Right lobe of liver (tissue), 6 donors: ENCODE measurements around the gene CDX1. TPM values are rescaled to one million over a fixed set of nuclear protein-coding genes. Genes with fewer than 3 reads are reported as not detected.

Experiments
- ATAC-seq, 4 donors: fragments of 200-7000 bp; cut with Tn5 transposase; one replicate each; pipeline ENCODE4 v1.9.1; 2020; ENCODE audit warnings: mild to moderate bottlenecking in 4 of 4, moderate library complexity in 4 of 4
- DNase-seq, 3 donors: peaks; one replicate each; pipeline ENCODE4 v3.0.0-alpha.2; 2020
- H3K27ac ChIP-seq, 3 donors: fragments of 200-600 bp; one replicate each; pipeline ENCODE4 v1.8.0; 2022
- H3K27me3 ChIP-seq, 2 donors: fragments of 200-600 bp; one replicate each; pipeline ENCODE4 v1.8.0; 2022
- H3K36me3 ChIP-seq, 4 donors: fragments of 200-600 bp; sonication (generic) in 1 of 4; one replicate each; pipeline versions ENCODE4 v1.5.1 to v1.8.0; 2017 to 2022; ENCODE audit warnings: control low read depth in 1 of 4
- H3K4me1 ChIP-seq, 4 donors: fragments of 200-600 bp; sonication (generic) in 1 of 4; one replicate each; pipeline versions ENCODE4 v1.5.1 to v1.8.0; 2017 to 2022; ENCODE audit warnings: control low read depth in 1 of 4
- H3K4me3 ChIP-seq, 3 donors: fragments of 200-600 bp; one replicate each; pipeline ENCODE4 v1.8.0; 2022
- H3K9me3 ChIP-seq, 4 donors: fragments of 200-600 bp; sonication (generic) in 1 of 4; one replicate each; pipeline versions ENCODE4 v1.5.1 to v1.8.0; 2017 to 2022; ENCODE audit warnings: control low read depth in 1 of 4
- POLR2A ChIP-seq: fragments of 450-650 bp; IDR thresholded peaks from one replicate; pipeline ENCODE4 v1.6.1; 2017; ENCODE audit warnings: antibody characterized with exemption, mild to moderate bottlenecking
- WGBS: methylation state at CpG from one replicate; pipeline ENCODE4 v1.1.6; 2018; ENCODE audit warnings: low coverage, low lambda C conversion rate; ENCODE audit not compliant: insufficient coverage; ENCODE audit errors: missing lambda C conversion rate; 5-methylcytosine and 5-hydroxymethylcytosine counted together
- intact Hi-C, 2 donors: fragments of 100-400 bp; cut with DNase I; formaldehyde crosslinking; loops; one replicate each; pipeline versions ENCODE4 v1.11.2 to v1.14.1; 2022
- total RNA-seq, 6 experiments: library from RNA; depleted of rRNA in 2 of 6; stranded (reverse); fragments of >200 nt in 2 of 6; fragmentation: NEBNext Ultra II Directional in 3 of 6; extraction: Animal tissue kit (Norgen Biotek cat#: 25700) in 3 of 6; gene quantifications; one replicate each; pipeline versions ENCODE4 v1.1.0 to v1.2.4, GENCODE V29; 2016 to 2023
- TF ChIP-seq, protein P1 (sequence below), 4 donors: fragments of 200-600 bp in 3 of 4; fragments of 450-650 bp in 1 of 4; IDR thresholded peaks; one replicate each; pipeline versions ENCODE4 v1.5.1 to v1.8.0; 2016 to 2022; ENCODE audit warnings: antibody characterized with exemption in 4 of 4, mild to moderate bottlenecking in 2 of 4
- donor health status: DM: no; HTN: yes; CAD: no.
- donor health status: DM: no; HTN: no; CAD: no.
- donor health status: DM: no; HTN: no; CAD: no.
- donor health status: DM: no; HTN: yes; CAD: no.
- donor health status: DM: no; HTN: yes; CAD: no.

The CDX1 gene
- total RNA-seq, 6 experiments from 2014 or later = not detected

DNA sequence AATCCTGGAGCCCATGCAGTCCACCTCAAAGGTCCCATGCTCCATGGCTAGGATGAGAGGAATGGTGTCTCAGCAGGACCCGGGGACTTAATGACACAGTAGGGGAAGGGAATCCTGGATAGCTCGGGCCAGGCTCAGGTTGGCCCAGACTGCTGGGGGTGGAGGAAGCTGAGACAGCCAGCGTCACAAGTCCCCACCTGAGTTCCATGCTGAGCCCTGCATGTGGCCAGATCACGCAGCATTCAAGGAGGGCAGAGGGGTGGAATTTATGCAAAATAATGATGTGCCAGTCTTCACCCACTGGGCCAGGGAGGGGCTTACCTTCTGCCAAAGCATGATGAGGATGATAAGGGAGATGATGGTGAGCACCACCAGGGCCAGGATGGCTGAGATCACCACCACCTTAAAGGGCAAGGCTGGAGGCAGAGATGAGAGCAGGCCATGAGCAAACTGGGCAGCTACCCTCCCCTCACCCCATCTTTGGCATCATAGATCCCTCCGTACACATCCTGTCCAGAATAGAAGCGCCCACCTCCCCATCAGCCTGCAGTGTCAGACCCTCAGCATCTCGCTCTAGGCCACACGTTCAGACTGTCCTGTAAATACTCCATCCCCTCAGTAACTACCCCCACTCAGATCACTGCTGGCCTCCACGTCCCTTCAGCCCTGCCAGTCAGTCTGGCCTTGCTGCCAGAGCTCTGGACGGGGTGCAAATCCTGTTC lies 40.2 kb upstream of the CDX1 start:
- peak in 1 of 3 donors; percentile 46 for DNase-seq
- Histone ChIP-seq H3K4me3 (no peak overlapping the region), H3K27ac (no peak overlapping the region), H3K36me3 (no peaks in the 10 kb centered on the region), H3K27me3 (no peaks in the 10 kb centered on the region), H3K4me1 (peaks cover 0 to 17% (median 6%) of the 10 kb centered on the region in 4 donors), H3K9me3 (no peaks in the 10 kb centered on the region)
- intact Hi-C loops = no loop called here
- no peak for ATAC-seq
- TF ChIP-seq, protein P1, sequence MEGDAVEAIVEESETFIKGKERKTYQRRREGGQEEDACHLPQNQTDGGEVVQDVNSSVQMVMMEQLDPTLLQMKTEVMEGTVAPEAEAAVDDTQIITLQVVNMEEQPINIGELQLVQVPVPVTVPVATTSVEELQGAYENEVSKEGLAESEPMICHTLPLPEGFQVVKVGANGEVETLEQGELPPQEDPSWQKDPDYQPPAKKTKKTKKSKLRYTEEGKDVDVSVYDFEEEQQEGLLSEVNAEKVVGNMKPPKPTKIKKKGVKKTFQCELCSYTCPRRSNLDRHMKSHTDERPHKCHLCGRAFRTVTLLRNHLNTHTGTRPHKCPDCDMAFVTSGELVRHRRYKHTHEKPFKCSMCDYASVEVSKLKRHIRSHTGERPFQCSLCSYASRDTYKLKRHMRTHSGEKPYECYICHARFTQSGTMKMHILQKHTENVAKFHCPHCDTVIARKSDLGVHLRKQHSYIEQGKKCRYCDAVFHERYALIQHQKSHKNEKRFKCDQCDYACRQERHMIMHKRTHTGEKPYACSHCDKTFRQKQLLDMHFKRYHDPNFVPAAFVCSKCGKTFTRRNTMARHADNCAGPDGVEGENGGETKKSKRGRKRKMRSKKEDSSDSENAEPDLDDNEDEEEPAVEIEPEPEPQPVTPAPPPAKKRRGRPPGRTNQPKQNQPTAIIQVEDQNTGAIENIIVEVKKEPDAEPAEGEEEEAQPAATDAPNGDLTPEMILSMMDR (IDR thresholded peaks at IDR 0.05) = no peak
- no peak for TF ChIP-seq POLR2A
- 90% methylated on average over 2 of the region's 10 CpGs for WGBS

DNA sequence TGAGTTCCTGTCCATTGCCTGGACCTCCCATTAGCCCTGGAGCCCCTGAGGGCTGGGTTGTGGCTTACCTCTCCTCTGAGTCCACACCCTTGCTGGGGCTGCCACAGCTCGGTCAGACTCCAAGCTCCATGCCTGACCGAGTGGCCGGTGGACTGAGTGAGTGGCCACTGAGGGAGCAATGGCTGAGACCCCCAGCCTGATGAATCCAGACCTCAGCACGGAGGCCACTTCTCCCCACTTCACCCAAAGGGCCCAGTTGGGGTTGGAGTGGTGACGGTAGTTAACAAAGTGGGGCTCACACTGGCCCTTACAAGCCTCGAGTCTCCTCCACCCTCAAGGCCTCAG lies 39.7 kb upstream of the CDX1 start:
- no peaks in the 10 kb centered on the region for H3K36me3 ChIP-seq
- DNase-seq = no peak
- intact Hi-C loops = no loop called here

GRCh38 chr5:150129454-150129812 lies 37.1 kb upstream of the CDX1 start:
- no peak for TF ChIP-seq POLR2A
- TF ChIP-seq, protein P1 (IDR thresholded peaks at IDR 0.05) = no peak
- ATAC-seq = peak; percentile 48 to 74 (median 70)
- DNase-seq = no peak
- Histone ChIP-seq H3K4me3 (peak overlapping the region in 2 of 3 donors; percentile 33 to 37), H3K27me3 (no peaks in the 10 kb centered on the region), H3K27ac (peak overlapping the region in 2 of 3 donors; percentile 41 to 57), H3K4me1 (peaks cover 0 to 17% (median 6%) of the 10 kb centered on the region in 4 donors), H3K9me3 (no peaks in the 10 kb centered on the region), H3K36me3 (no peaks in the 10 kb centered on the region)
- intact Hi-C loops = no loop called here
- 14% methylated on average over 1 of the region's 8 CpGs for WGBS

More for the DNA sequence above, 39.7 kb upstream of the CDX1 start:
- TF ChIP-seq POLR2A = no peak
- TF ChIP-seq, protein P1 (IDR thresholded peaks at IDR 0.05) = no peak
- Histone ChIP-seq H3K9me3 (no peaks in the 10 kb centered on the region), H3K27ac (no peak overlapping the region), H3K4me1 (peaks cover 0 to 17% (median 6%) of the 10 kb centered on the region in 4 donors), H3K4me3 (no peak overlapping the region), H3K27me3 (no peaks in the 10 kb centered on the region)
- no CpG with 5 or more reads among the region's 6 CpGs for WGBS
- no peak for ATAC-seq

- no peak for TF ChIP-seq POLR2A
- TF ChIP-seq, protein P1 (IDR thresholded peaks at IDR 0.05) = peak; percentile 91 to 99 (median 98)
- H3K9me3 ChIP-seq = no peaks in the 10 kb centered on the region
- peaks cover 0 to 17% (median 6%) of the 10 kb centered on the region in 4 donors for H3K4me1 ChIP-seq
- DNase-seq = peak; percentile 76 to 87 (median 86)
- H3K4me3 ChIP-seq = peak overlapping the region in 2 of 3 donors; percentile 33 to 37
- H3K36me3 ChIP-seq = no peaks in the 10 kb centered on the region
- peak; percentile 94 to 95 (median 94) for ATAC-seq
- intact Hi-C loops = loop anchor here in 1 of 2 donors (10.0 kb wide), 1 partner anchor 85 kb away; no protein-coding TSS in a partner anchor
- H3K27me3 ChIP-seq = no peaks in the 10 kb centered on the region
- peak overlapping the region in 2 of 3 donors; percentile 41 to 57 for H3K27ac ChIP-seq
- WGBS = 35% methylated on average over 5 of the region's 25 CpGs
These were observed 36.6 kb upstream of the CDX1 start for GRCh38 chr5:150129813-150130492.
